NCI-H510A (cell line): ENCODE measurements around the gene ZSWIM7.

Source experiments
- DNase-seq: peaks from one replicate; lab custom pipeline; 2025; lab: John Stamatoyannopoulos, UW

Gene ZSWIM7

DNA sequence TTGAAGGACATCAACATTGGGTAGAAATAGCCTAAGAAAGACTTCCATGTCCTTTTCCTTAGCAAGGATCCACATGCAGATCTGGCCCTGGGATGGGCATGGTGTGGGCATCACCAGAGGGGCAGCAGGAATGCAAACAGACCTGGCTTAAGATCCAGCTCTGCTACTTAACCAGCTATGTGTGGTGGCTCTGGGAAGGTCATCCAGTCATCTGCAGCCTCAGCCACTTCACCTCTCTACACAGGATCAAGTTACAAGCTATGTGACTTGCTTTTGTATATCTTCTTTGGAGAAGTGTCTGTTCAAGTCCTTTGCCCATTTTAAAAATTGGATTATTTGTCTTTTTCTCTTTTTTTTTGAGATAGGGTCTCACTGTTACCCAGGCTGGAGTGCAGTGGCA, 68.1 kb downstream of the ZSWIM7 start:
- peak; percentile 11 for DNase-seq

DNA sequence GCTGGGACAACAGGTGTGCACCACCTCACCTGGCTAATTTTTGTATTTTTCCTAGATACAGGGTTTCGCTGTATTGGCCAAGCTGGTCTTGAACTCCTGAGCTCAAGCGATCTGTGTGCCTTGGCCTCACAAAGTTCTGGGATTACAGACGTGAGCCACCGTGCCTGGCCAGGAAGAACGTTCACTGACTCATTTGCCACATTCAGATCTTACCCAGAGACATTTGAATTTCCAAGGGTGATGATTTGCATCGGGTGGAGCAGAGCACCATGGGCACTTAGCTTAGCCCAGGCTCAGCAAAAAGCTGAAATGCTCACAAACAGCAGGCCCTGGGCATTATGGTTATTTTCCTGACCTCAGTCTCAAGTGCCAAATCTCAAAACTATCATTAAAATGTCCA, 69.1 kb downstream of the ZSWIM7 start:
- no peak for DNase-seq

DNA sequence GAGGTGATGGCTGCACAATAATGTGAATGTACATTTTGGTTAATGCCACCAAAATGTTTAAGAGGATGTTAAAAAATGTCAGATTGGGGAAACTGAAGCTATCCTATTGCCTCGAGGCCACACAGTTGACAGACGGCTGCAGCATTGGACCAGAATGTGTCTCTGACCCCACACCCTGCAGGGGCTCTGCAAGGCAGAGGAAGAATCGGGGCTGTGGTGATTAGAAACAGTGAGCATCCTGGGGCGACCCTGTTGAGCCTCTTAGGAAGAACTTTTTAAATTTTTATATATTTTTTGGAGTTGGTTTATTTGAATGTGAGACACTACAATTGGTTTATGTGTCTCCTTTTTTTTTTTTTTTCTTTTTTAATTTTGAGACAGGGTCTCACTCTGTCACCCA, 69.6 kb downstream of the ZSWIM7 start:
- DNase-seq = no peak

DNA sequence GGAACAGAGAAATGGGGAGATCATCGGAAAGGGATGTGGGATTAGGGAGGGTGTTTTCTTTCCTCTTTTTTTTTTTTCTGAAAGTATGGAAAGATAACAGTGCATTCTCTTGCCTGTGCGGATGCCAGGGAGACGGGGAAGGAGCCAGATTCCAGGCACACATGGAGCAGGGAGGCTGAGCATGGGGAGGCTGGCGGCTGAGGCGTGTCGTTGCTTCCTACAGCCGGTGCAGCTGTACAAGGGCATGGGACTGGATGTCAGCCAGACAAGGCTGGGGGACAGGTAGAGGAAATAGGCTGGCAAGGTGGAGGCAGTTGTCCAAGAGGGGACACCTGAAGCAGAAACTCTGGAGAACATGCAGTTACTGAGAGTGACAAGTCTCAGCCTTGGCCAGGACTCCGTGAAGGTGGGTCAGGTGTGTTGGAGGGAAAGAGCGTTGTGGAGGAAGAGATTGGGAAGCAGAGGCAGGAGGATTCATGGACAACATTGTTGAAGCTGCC, 71.2 kb downstream of the ZSWIM7 start:
- no peak for DNase-seq
